Neural progenitor cell (in vitro differentiated cells): ENCODE results near the gene OR2D2. TPM values are rescaled to one million over a fixed set of nuclear protein-coding genes. Genes with fewer than 3 reads are reported as not detected.

Experiments
- DNase-seq: peaks from one replicate; pipeline ENCODE4 v3.0.0-alpha.2; 2016; ENCODE audit warnings: low spot score
- H2AFZ ChIP-seq: fragments of 200-600 bp; sonication (generic); replicated peaks from 2 replicates; pipeline ENCODE4 v1.6.1; 2016; ENCODE audit warnings: antibody characterized with exemption
- H3F3A ChIP-seq: fragments of 200-600 bp; sonication (generic); 2 replicates; pipeline ENCODE4 v1.6.1; 2016; ENCODE audit warnings: antibody characterized with exemption, low read depth
- H3K27ac ChIP-seq: fragments of 200-600 bp; sonication (generic); 2 replicates; pipeline ENCODE4 v1.5.1; 2016; ENCODE audit warnings: mild to moderate bottlenecking
- H3K27me3 ChIP-seq: fragments of 200-600 bp; sonication (generic); 2 replicates; pipeline ENCODE4 v1.6.1; 2016; ENCODE audit warnings: mild to moderate bottlenecking, moderate library complexity
- H3K36me3 ChIP-seq: fragments of 200-600 bp; sonication (generic); 2 replicates; pipeline ENCODE4 v1.5.1; 2016
- H3K4me1 ChIP-seq: fragments of 200-600 bp; sonication (generic); 2 replicates; pipeline ENCODE4 v1.6.1; 2016; ENCODE audit warnings: mixed run types
- H3K4me2 ChIP-seq: fragments of 200-600 bp; sonication (generic); 2 replicates; pipeline ENCODE4 v1.6.1; 2016
- H3K4me3 ChIP-seq: fragments of 200-600 bp; sonication (generic); 2 replicates; pipeline ENCODE4 v1.5.1; 2016
- H3K79me2 ChIP-seq: fragments of 200-600 bp; sonication (generic); 2 replicates; pipeline ENCODE4 v1.6.1; 2016; ENCODE audit warnings: low read depth
- H3K9ac ChIP-seq: fragments of 200-600 bp; sonication (generic); 2 replicates; pipeline ENCODE4 v1.6.1; 2016
- H3K9me3 ChIP-seq: fragments of 200-600 bp; sonication (generic); 2 replicates; pipeline ENCODE4 v1.5.1; 2016; ENCODE audit warnings: low read depth
- H4K20me1 ChIP-seq: fragments of 200-600 bp; sonication (generic); 2 replicates; pipeline ENCODE4 v1.6.1; 2016; ENCODE audit warnings: low read depth
- H3K27ac Mint-ChIP-seq: 3 replicates; pipeline ENCODE4 v1.8.0; 2021; ENCODE audit warnings: mixed read lengths
- H3K27me3 Mint-ChIP-seq: 2 replicates; pipeline ENCODE4 v1.8.0; 2022; ENCODE audit warnings: low read depth, mild to moderate bottlenecking, inconsistent platforms, moderate library complexity, mixed read lengths; ENCODE audit not compliant: insufficient read depth
- H3K36me3 Mint-ChIP-seq: 3 replicates; pipeline ENCODE4 v1.8.0; 2021; ENCODE audit warnings: mixed read lengths
- H3K4me1 Mint-ChIP-seq: 3 replicates; pipeline ENCODE4 v1.8.0; 2021; ENCODE audit warnings: mixed read lengths
- H3K4me3 Mint-ChIP-seq: 3 replicates; pipeline ENCODE4 v1.8.0; 2021; ENCODE audit warnings: mild to moderate bottlenecking, moderate library complexity, mixed read lengths
- H3K9me3 Mint-ChIP-seq: 3 replicates; pipeline ENCODE4 v1.8.0; 2020; ENCODE audit warnings: mixed read lengths
- CTCF ChIP-seq: fragments of 200-600 bp; sonication (generic); IDR thresholded peaks from 2 replicates; pipeline ENCODE4 v1.5.1; 2017; ENCODE audit warnings: antibody characterized with exemption, mild to moderate bottlenecking
- EZH2 ChIP-seq: fragments of 200-600 bp; sonication (generic); IDR thresholded peaks from 2 replicates; pipeline ENCODE4 v1.6.1; 2017; ENCODE audit warnings: antibody characterized with exemption, mild to moderate bottlenecking, moderate library complexity
- EZH2phosphoT487 ChIP-seq: fragments of 200-600 bp; sonication (generic); IDR thresholded peaks from 2 replicates; pipeline ENCODE4 v1.6.1; 2017; ENCODE audit warnings: antibody characterized with exemption
- total RNA-seq: library from RNA; depleted of rRNA; stranded (reverse); fragments of >200 nt; gene quantifications from 2 replicates; pipeline ENCODE4 v1.2.3, GENCODE V29; 2015; ENCODE audit warnings: low replicate concordance

Gene OR2D2
- total RNA-seq, 1 donor from 2014 or later = not detected

DNA sequence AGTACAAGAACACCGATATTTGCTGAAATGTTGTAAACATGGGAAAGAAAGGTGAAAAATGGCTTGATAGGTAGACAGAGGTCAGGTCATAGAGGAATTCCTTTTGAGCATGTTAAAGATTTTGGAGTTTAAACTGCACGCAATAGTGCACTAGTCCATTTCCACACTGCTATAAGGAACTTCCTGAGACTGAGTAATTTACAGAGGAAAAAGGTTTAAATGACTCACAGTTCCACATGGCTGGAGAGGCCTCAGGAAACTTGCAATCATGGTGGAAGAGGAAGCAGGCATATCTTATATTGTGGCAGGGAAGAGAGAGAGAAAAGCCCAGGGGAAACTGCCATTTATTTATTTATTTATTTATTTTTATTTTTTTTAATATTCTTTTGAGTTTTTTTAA, 41.8 kb downstream of the OR2D2 start:
- no peaks in the 10 kb centered on the region for H3K79me2 ChIP-seq
- no peak overlapping the region for H3K9ac ChIP-seq
- H3F3A ChIP-seq = no peaks in the 10 kb centered on the region
- H3K4me1 ChIP-seq = no peaks in the 10 kb centered on the region
- Mint-ChIP-seq H3K27me3 (peaks cover 3% of the 10 kb centered on the region), H3K27ac (no peak overlapping the region), H3K9me3 (peaks cover 27% of the 10 kb centered on the region), H3K36me3 (peaks cover 2% of the 10 kb centered on the region), H3K4me3 (no peak overlapping the region), H3K4me1 (no peaks in the 10 kb centered on the region)
- no peaks in the 10 kb centered on the region for H3K27me3 ChIP-seq
- H3K4me3 ChIP-seq = no peak overlapping the region
- TF ChIP-seq EZH2phosphoT487 = no peak
- H3K36me3 ChIP-seq = no peaks in the 10 kb centered on the region
- H3K27ac ChIP-seq = no peak overlapping the region
- H2AFZ ChIP-seq = no peak overlapping the region
- H4K20me1 ChIP-seq = no peaks in the 10 kb centered on the region
- no peak for DNase-seq
- no peak overlapping the region for H3K4me2 ChIP-seq
- no peaks in the 10 kb centered on the region for H3K9me3 ChIP-seq

- H3K79me2 ChIP-seq = no peaks in the 10 kb centered on the region
- H3K4me1 Mint-ChIP-seq = peaks cover 9% of the 10 kb centered on the region
- H3K4me3 ChIP-seq = no peak within 1 kb of the TSS
- no peak for DNase-seq
- peaks cover 18% of the 10 kb centered on the region for H3K4me1 ChIP-seq
- H3K36me3 Mint-ChIP-seq = no peaks in the 10 kb centered on the region
- H2AFZ ChIP-seq = no peak within 1 kb of the TSS
- H3K27ac Mint-ChIP-seq = no peak within 1 kb of the TSS
- H3K27ac ChIP-seq = no peak within 1 kb of the TSS
- peaks cover 16% of the 10 kb centered on the region for H3F3A ChIP-seq
- no peaks in the 10 kb centered on the region for H3K27me3 ChIP-seq
- H3K9ac ChIP-seq = no peak within 1 kb of the TSS
- peaks cover 4% of the 10 kb centered on the region for H3K36me3 ChIP-seq
- TF ChIP-seq CTCF (no peak), EZH2phosphoT487 (no peak), EZH2 (no peak)
- H4K20me1 ChIP-seq = no peaks in the 10 kb centered on the region
- peaks cover 3% of the 10 kb centered on the region for H3K27me3 Mint-ChIP-seq
- H3K9me3 Mint-ChIP-seq = peaks cover 18% of the 10 kb centered on the region
- H3K9me3 ChIP-seq = no peaks in the 10 kb centered on the region
- H3K4me3 Mint-ChIP-seq = no peak within 1 kb of the TSS
- no peak within 1 kb of the TSS for H3K4me2 ChIP-seq
Measured at GRCh38 chr11:6845383-6845782, 46.9 kb downstream of the OR2D2 start, which contains the start of gene OR10A5. OR10A5 (plus strand) TSS chr11:6845683; CDS start chr11:6845683, 0 bp downstream.

GRCh38 chr11:6844356-6844755, 47.9 kb downstream of the OR2D2 start:
- no peaks in the 10 kb centered on the region for H3K79me2 ChIP-seq
- H3K27ac ChIP-seq = peak overlapping the region; percentile 60
- H3K9me3 ChIP-seq = no peaks in the 10 kb centered on the region
- TF ChIP-seq EZH2phosphoT487 (no peak), CTCF (no peak), EZH2 (no peak)
- H3K4me3 ChIP-seq = no peak overlapping the region
- H3K9ac ChIP-seq = no peak overlapping the region
- Mint-ChIP-seq H3K27ac (no peak overlapping the region), H3K4me3 (no peak overlapping the region), H3K9me3 (peaks cover 14% of the 10 kb centered on the region), H3K27me3 (peaks cover 3% of the 10 kb centered on the region), H3K36me3 (no peaks in the 10 kb centered on the region), H3K4me1 (peaks cover 9% of the 10 kb centered on the region)
- no peak for DNase-seq
- no peaks in the 10 kb centered on the region for H3K27me3 ChIP-seq
- peak overlapping the region; percentile 55 for H3K4me2 ChIP-seq
- H2AFZ ChIP-seq = no peak overlapping the region
- H3F3A ChIP-seq = peaks cover 16% of the 10 kb centered on the region
- H3K36me3 ChIP-seq = peaks cover 4% of the 10 kb centered on the region
- H3K4me1 ChIP-seq = peaks cover 18% of the 10 kb centered on the region
- no peaks in the 10 kb centered on the region for H4K20me1 ChIP-seq

DNA sequence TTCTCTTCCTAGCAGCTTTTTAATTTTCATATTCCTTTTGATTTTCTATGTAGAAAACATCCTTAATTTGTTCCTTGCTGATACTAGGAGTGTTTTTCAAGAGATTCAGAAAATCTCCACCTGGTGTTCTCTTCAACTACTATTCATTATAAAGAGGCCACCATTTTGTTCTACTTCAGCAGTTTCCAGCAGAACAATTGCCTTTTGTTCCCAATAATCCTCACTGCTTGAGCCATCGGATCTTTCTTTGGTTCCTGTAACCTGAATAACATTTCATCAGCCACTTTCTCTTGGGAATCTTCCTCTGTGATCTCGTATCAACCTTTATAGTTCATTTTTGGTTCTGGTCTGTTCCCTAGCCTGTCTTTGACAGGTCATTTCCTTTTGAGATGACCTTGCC, 48.6 kb downstream of the OR2D2 start:
- H3K36me3 Mint-ChIP-seq = no peaks in the 10 kb centered on the region
- H3K27me3 Mint-ChIP-seq = peaks cover 3% of the 10 kb centered on the region

More for the DNA sequence above, 48.6 kb downstream of the OR2D2 start:
- Histone ChIP-seq H3K36me3 (peaks cover 4% of the 10 kb centered on the region), H3K27ac (peak overlapping the region; percentile 60), H3K4me2 (peak overlapping the region; percentile 55), H3F3A (peaks cover 16% of the 10 kb centered on the region), H3K4me3 (no peak overlapping the region), H4K20me1 (no peaks in the 10 kb centered on the region), H3K9ac (no peak overlapping the region), H2AFZ (no peak overlapping the region), H3K27me3 (no peaks in the 10 kb centered on the region), H3K79me2 (no peaks in the 10 kb centered on the region), H3K4me1 (peaks cover 18% of the 10 kb centered on the region), H3K9me3 (no peaks in the 10 kb centered on the region)
- peaks cover 9% of the 10 kb centered on the region for H3K4me1 Mint-ChIP-seq
- peak; percentile 74 for DNase-seq
- H3K27ac Mint-ChIP-seq = no peak overlapping the region
- H3K9me3 Mint-ChIP-seq = peaks cover 14% of the 10 kb centered on the region
- no peak for TF ChIP-seq CTCF
- no peak for TF ChIP-seq EZH2phosphoT487
- TF ChIP-seq EZH2 = no peak
- no peak overlapping the region for H3K4me3 Mint-ChIP-seq
